Nephron progenitor cell (in vitro differentiated cells): ENCODE results near the gene GALNT2.

Experiments used
- DNase-seq: peaks from one replicate; pipeline ENCODE4 v3.0.0; 2021
- H3K27ac Mint-ChIP-seq: 2 replicates; pipeline ENCODE4 v1.8.0; 2021; ENCODE audit warnings: mild to moderate bottlenecking, moderate library complexity, mixed read lengths
- H3K27me3 Mint-ChIP-seq: 2 replicates; pipeline ENCODE4 v1.8.0; 2021; ENCODE audit warnings: mild to moderate bottlenecking, low read depth, mixed read lengths; ENCODE audit not compliant: poor library complexity
- H3K36me3 Mint-ChIP-seq: 2 replicates; pipeline ENCODE4 v1.8.0; 2021; ENCODE audit warnings: low read depth, mixed read lengths
- H3K4me1 Mint-ChIP-seq: 2 replicates; pipeline ENCODE4 v1.8.0; 2021; ENCODE audit warnings: mixed read lengths
- H3K4me3 Mint-ChIP-seq: 2 replicates; pipeline ENCODE4 v1.8.0; 2021; ENCODE audit warnings: mild to moderate bottlenecking, moderate library complexity, mixed read lengths
- H3K9me3 Mint-ChIP-seq: 2 replicates; pipeline ENCODE4 v1.8.0; 2021; ENCODE audit warnings: mild to moderate bottlenecking, moderate library complexity, mixed read lengths
- TF ChIP-seq, protein P1 (sequence below): fragments of 200-600 bp; sonication (generic); IDR thresholded peaks from 2 replicates; pipeline ENCODE4 v1.5.0; 2021; ENCODE audit warnings: antibody characterized with exemption

GALNT2 gene

GRCh38 chr1:230087028-230087716 lies 20.1 kb downstream of the GALNT2 start:
- TF ChIP-seq, protein P1, sequence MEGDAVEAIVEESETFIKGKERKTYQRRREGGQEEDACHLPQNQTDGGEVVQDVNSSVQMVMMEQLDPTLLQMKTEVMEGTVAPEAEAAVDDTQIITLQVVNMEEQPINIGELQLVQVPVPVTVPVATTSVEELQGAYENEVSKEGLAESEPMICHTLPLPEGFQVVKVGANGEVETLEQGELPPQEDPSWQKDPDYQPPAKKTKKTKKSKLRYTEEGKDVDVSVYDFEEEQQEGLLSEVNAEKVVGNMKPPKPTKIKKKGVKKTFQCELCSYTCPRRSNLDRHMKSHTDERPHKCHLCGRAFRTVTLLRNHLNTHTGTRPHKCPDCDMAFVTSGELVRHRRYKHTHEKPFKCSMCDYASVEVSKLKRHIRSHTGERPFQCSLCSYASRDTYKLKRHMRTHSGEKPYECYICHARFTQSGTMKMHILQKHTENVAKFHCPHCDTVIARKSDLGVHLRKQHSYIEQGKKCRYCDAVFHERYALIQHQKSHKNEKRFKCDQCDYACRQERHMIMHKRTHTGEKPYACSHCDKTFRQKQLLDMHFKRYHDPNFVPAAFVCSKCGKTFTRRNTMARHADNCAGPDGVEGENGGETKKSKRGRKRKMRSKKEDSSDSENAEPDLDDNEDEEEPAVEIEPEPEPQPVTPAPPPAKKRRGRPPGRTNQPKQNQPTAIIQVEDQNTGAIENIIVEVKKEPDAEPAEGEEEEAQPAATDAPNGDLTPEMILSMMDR: no peak
- Mint-ChIP-seq H3K4me1 (peaks cover 39% of the 10 kb centered on the region), H3K27me3 (peaks cover 5% of the 10 kb centered on the region), H3K9me3 (peaks cover 6% of the 10 kb centered on the region), H3K36me3 (peaks cover 35% of the 10 kb centered on the region), H3K27ac (peak overlapping the region; percentile 18), H3K4me3 (peak overlapping the region; percentile 13)
- no peak for DNase-seq

GRCh38 chr1:230087717-230088105 lies 20.7 kb downstream of the GALNT2 start:
- Mint-ChIP-seq H3K9me3 (peaks cover 2% of the 10 kb centered on the region), H3K4me1 (peaks cover 39% of the 10 kb centered on the region), H3K27ac (peak overlapping the region; percentile 18), H3K4me3 (no peak overlapping the region), H3K27me3 (peaks cover 3% of the 10 kb centered on the region), H3K36me3 (peaks cover 32% of the 10 kb centered on the region)
- no peak for DNase-seq
- TF ChIP-seq, protein P1: no peak

DNA sequence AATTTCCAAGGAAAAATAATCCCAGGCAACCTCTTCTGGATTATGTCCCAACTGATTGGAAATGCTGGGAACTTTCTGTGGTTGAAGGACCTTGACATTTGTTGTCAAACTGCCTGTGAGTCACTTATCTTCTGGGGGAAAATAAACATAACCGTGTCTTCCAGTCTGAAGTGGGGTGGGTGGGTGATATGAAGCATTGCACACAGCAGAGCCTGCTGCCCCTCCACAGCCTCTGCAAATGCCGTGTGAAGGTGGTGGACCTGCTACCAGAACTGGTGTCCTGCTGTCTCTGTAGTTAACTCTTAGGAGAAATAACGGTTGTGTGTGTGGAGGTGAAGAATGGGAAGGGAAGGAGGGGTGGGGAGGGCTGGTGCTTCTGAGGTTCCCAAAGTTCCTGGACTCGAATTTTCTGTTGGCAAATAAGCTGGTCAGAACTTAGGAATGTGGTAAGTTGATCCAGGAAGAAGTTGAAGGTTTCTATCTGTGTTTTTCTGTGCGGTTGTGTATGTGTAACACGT lies 23.2 kb downstream of the GALNT2 start:
- Mint-ChIP-seq H3K36me3 (peaks cover 31% of the 10 kb centered on the region), H3K27ac (peak overlapping the region; percentile 37), H3K27me3 (peaks cover 3% of the 10 kb centered on the region), H3K9me3 (no peaks in the 10 kb centered on the region), H3K4me3 (no peak overlapping the region), H3K4me1 (peaks cover 30% of the 10 kb centered on the region)
- no peak for DNase-seq
- TF ChIP-seq, protein P1: no peak

GRCh38 chr1:230091473-230092231 lies 24.6 kb downstream of the GALNT2 start:
- TF ChIP-seq, protein P1: no peak
- no peak overlapping the region for H3K27ac Mint-ChIP-seq
- no peak for DNase-seq
- peaks cover 32% of the 10 kb centered on the region for H3K36me3 Mint-ChIP-seq
- H3K27me3 Mint-ChIP-seq: peaks cover 6% of the 10 kb centered on the region
- H3K9me3 Mint-ChIP-seq: no peaks in the 10 kb centered on the region
- peaks cover 17% of the 10 kb centered on the region for H3K4me1 Mint-ChIP-seq
- no peak overlapping the region for H3K4me3 Mint-ChIP-seq

GRCh38 chr1:230094746-230095145 lies 27.7 kb downstream of the GALNT2 start:
- Mint-ChIP-seq H3K27me3 (peaks cover 7% of the 10 kb centered on the region), H3K4me1 (peaks cover 6% of the 10 kb centered on the region), H3K27ac (no peak overlapping the region), H3K36me3 (peaks cover 35% of the 10 kb centered on the region), H3K4me3 (no peak overlapping the region), H3K9me3 (no peaks in the 10 kb centered on the region)
- TF ChIP-seq, protein P1: no peak
- no peak for DNase-seq
